HG03520 (cell line): ENCODE measurements around the gene RPS6KA2.

Source experiments
- ATAC-seq: cut with Tn5 transposase; IDR thresholded peaks from one replicate; pipeline ENCODE4 v1.9.1; 2021; ENCODE audit warnings: mild to moderate bottlenecking, moderate library complexity; ENCODE audit not compliant: unreplicated experiment

RPS6KA2 gene

GRCh38 chr6:166508726-166509125, 118.3 kb downstream of the RPS6KA2 start:
- no peak for ATAC-seq

GRCh38 chr6:166507809-166508564, 119.1 kb downstream of the RPS6KA2 start:
- no peak for ATAC-seq

- no peak for ATAC-seq
Observed at GRCh38 chr6:166507380-166507779, 119.7 kb downstream of the RPS6KA2 start.

GRCh38 chr6:166505133-166505905, 121.7 kb downstream of the RPS6KA2 start:
- ATAC-seq = no peak

- ATAC-seq = no peak
Observed at GRCh38 chr6:166504100-166504499, 123.0 kb downstream of the RPS6KA2 start.

GRCh38 chr6:166503167-166503744, 123.8 kb downstream of the RPS6KA2 start:
- ATAC-seq = no peak

- no peak for ATAC-seq
Observed at GRCh38 chr6:166502453-166502852, 124.6 kb downstream of the RPS6KA2 start.

GRCh38 chr6:166501246-166501645, 125.8 kb downstream of the RPS6KA2 start:
- ATAC-seq = no peak

- ATAC-seq = no peak
Observed at GRCh38 chr6:166500246-166500645, 126.8 kb downstream of the RPS6KA2 start.

GRCh38 chr6:166499350-166500163, 127.5 kb downstream of the RPS6KA2 start:
- peak; percentile 83 for ATAC-seq

- ATAC-seq = no peak
Observed at GRCh38 chr6:166498661-166499349, 128.2 kb downstream of the RPS6KA2 start.

GRCh38 chr6:166498228-166498627, 128.8 kb downstream of the RPS6KA2 start:
- no peak for ATAC-seq

GRCh38 chr6:166497087-166497899, 129.8 kb downstream of the RPS6KA2 start:
- ATAC-seq = no peak

GRCh38 chr6:166496460-166496859, 130.6 kb downstream of the RPS6KA2 start:
- ATAC-seq = no peak

GRCh38 chr6:166495487-166496314, 131.3 kb downstream of the RPS6KA2 start:
- ATAC-seq = no peak

- no peak for ATAC-seq
Observed at GRCh38 chr6:166494757-166495486, 132.1 kb downstream of the RPS6KA2 start.

- ATAC-seq = no peak
Observed at GRCh38 chr6:166494101-166494441, 133.0 kb downstream of the RPS6KA2 start.

- no peak for ATAC-seq
Observed at GRCh38 chr6:166493427-166494100, 133.5 kb downstream of the RPS6KA2 start.
